ENCODE results near the gene IL17RD. TPM values are rescaled to one million over a fixed set of nuclear protein-coding genes. Genes with fewer than 3 reads are reported as not detected.

IL17RD gene
- total and polyA plus RNA-seq, 10 of the 15 experiments (the other 5 are each of a cell fraction or from before 2014, with no cell fraction given), result 0.01 to 0.08 (median 0.04) TPM; not detected in 3

DNA sequence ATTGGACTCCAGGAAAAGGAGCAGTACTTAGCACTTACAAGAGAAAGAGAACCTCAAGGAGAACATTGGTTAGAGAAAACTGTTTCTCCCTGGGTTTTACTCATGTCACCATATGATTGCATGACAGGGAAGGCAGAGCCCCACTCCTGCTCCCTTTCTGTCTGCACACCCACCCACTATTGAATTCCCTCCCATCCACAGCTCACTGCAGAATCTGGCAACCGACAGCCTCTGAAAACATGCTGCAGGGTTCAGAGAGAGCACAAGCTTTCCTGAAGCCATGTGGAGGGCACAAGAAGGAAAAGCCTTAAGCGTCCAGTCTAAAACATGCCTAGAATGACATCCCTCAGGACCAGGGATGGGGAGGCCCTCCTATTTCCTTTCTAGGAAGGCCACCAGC lies 3.0 kb upstream of the IL17RD start (continued):
- no peak for TF ChIP-seq CUX1 (IDR thresholded peaks at IDR 0.05; ENCODE audit: insufficient replicate concordance, low read depth, low read length)

- H3K4me3 ChIP-seq, result no peak overlapping the region
- no peaks in the 10 kb centered on the region for H3K79me2 ChIP-seq (ENCODE audit: control insufficient read depth, insufficient read depth, low read length)
- no peaks in the 10 kb centered on the region for H4K20me1 ChIP-seq (ENCODE audit: control insufficient read depth, insufficient read depth)
- BruUV-seq (replicated peaks), result no TSS peak
- ChIA-PET SMC1A (ENCODE audit: uncharacterized antibody, unreplicated experiment) (interaction anchor here (0.7 to 1.5 kb wide), 2 partner anchors 165 to 786 kb away, joined by 3 to 4 read pairs; no protein-coding TSS in a partner anchor), POLR2A (no interaction called here), CTCF (no interaction called here), RAD21 (ENCODE audit: unreplicated experiment) (no interaction called here)
- H3K27me3 ChIP-seq (replicated peaks in 1 of 2; ENCODE audit: control insufficient read depth in 2 of 2, insufficient read depth in 2 of 2, low read length in 1 of 2), result peaks cover 15 to 21% of the 10 kb centered on the region in 2 experiments
- no peak for TF ChIP-seq RUNX3 (IDR thresholded peaks at IDR 0.05; ENCODE audit: low read length)
- no peak for TF ChIP-seq TARDBP (IDR thresholded peaks at IDR 0.05; ENCODE audit: borderline replicate concordance)
- TF ChIP-seq, protein P1, sequence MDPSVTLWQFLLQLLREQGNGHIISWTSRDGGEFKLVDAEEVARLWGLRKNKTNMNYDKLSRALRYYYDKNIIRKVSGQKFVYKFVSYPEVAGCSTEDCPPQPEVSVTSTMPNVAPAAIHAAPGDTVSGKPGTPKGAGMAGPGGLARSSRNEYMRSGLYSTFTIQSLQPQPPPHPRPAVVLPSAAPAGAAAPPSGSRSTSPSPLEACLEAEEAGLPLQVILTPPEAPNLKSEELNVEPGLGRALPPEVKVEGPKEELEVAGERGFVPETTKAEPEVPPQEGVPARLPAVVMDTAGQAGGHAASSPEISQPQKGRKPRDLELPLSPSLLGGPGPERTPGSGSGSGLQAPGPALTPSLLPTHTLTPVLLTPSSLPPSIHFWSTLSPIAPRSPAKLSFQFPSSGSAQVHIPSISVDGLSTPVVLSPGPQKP (IDR thresholded peaks at IDR 0.05; ENCODE audit: low read depth, low read length), result no peak
- TF ChIP-seq, protein P2, sequence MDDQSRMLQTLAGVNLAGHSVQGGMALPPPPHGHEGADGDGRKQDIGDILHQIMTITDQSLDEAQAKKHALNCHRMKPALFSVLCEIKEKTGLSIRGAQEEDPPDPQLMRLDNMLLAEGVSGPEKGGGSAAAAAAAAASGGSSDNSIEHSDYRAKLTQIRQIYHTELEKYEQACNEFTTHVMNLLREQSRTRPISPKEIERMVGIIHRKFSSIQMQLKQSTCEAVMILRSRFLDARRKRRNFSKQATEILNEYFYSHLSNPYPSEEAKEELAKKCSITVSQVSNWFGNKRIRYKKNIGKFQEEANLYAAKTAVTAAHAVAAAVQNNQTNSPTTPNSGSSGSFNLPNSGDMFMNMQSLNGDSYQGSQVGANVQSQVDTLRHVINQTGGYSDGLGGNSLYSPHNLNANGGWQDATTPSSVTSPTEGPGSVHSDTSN (IDR thresholded peaks at IDR 0.05; ENCODE audit: insufficient replicate concordance, low read depth, low read length), result no peak
- no peak for TF ChIP-seq ZNF274 (IDR thresholded peaks at IDR 0.05; ENCODE audit: insufficient read depth, insufficient read length)
- TF ChIP-seq PML (IDR thresholded peaks at IDR 0.05; ENCODE audit: low read length), result no peak
- TF ChIP-seq IKZF2 (IDR thresholded peaks at IDR 0.05), result no peak
- TF ChIP-seq ESRRA (IDR thresholded peaks at IDR 0.05; ENCODE audit: low read length), result no peak
- no peaks in the 10 kb centered on the region for H3K9me3 ChIP-seq (replicated peaks; ENCODE audit: control insufficient read depth, insufficient read depth, low read length)
- no peak for ATAC-seq
- no peak for DNase-seq (ENCODE audit: low read depth, low spot score)
- intact Hi-C loops (cut with micrococcal nuclease; ENCODE audit: unreplicated experiment) (loop anchor here (10.0 kb wide), 1 partner anchor 172 kb away; no protein-coding TSS in a partner anchor), in situ Hi-C loops (cut with MboI) (no loop called here)
- no peak for FAIRE-seq
- 0 out of 2 replicates have a peak, but pooled peaks cover 4% of the 10 kb centered on the region for H3K4me1 ChIP-seq (ENCODE audit: control insufficient read depth, insufficient read depth, low read length)
- H2AFZ ChIP-seq (ENCODE audit: control insufficient read depth, low read depth, low read length), result no peak overlapping the region
- 0% methylated on average over 2 of the region's 2 CpGs for WGBS (ENCODE audit: insufficient coverage, insufficient replicate concordance, low lambda C conversion rate, missing lambda C conversion rate)
- no peak overlapping the region for H3K27ac ChIP-seq (ENCODE audit: control insufficient read depth, insufficient read depth)
- no peak overlapping the region for H3K4me2 ChIP-seq (ENCODE audit: control insufficient read depth, insufficient read depth)
- H3K9ac ChIP-seq (ENCODE audit: control insufficient read depth, insufficient read depth, low read length), result no peak overlapping the region
- H3K36me3 ChIP-seq (ENCODE audit: control insufficient read depth in 2 of 2, insufficient read depth in 2 of 2, low read length in 1 of 2), result no peaks in the 10 kb centered on the region
These were observed 1.5 kb upstream of the IL17RD start for GRCh38 chr3:57166660-57167059.

All from GM12878 (cell line).